Activated CD8-positive, alpha-beta T cell treated with anti-CD3 and anti-CD28 coated beads for 36 hours (primary cell): ENCODE results near the gene HIBCH. TPM values are rescaled to one million over a fixed set of nuclear protein-coding genes. Genes with fewer than 3 reads are reported as not detected.

Source experiments
- ATAC-seq: fragments of 200-7000 bp; cut with Tn5 transposase; one replicate; pipeline ENCODE4 v1.10.0; 2021; ENCODE audit warnings: mild to moderate bottlenecking, moderate library complexity
- CTCF ChIA-PET: fragments of 350-600 bp; sonication (Branson Sonifier 250); formaldehyde crosslinking; loops from one replicate; lab custom pipeline; 2021; ENCODE audit warnings: antibody characterized with exemption; lab: Charles Lee
- POLR2A ChIA-PET: fragments of 350-600 bp; sonication (Branson Sonifier 250); formaldehyde crosslinking; loops from one replicate; lab custom pipeline; 2021; ENCODE audit warnings: antibody characterized with exemption; lab: Charles Lee
- DNase-seq: peaks from one replicate; pipeline ENCODE4 v3.0.0-alpha.2; 2020
- H3K27ac Mint-ChIP-seq: one replicate; pipeline ENCODE4 v1.8.0; 2021; ENCODE audit warnings: mild to moderate bottlenecking, mixed read lengths
- H3K27me3 Mint-ChIP-seq: one replicate; pipeline ENCODE4 v1.8.0; 2021; ENCODE audit warnings: mixed read lengths
- H3K36me3 Mint-ChIP-seq: one replicate; pipeline ENCODE4 v1.8.0; 2021; ENCODE audit warnings: low read depth, mixed read lengths
- H3K4me1 Mint-ChIP-seq: one replicate; pipeline ENCODE4 v1.8.0; 2021; ENCODE audit warnings: low read depth, mixed read lengths
- H3K4me3 Mint-ChIP-seq: one replicate; pipeline ENCODE4 v1.8.0; 2021; ENCODE audit warnings: mild to moderate bottlenecking, moderate library complexity, mixed read lengths
- H3K9me3 Mint-ChIP-seq: one replicate; pipeline ENCODE4 v1.8.0; 2021; ENCODE audit warnings: mixed read lengths
- intact Hi-C: fragments of 100-400 bp; cut with micrococcal nuclease; formaldehyde crosslinking; loops from one replicate; pipeline ENCODE4 v1.10.0; 2022
- total RNA-seq, 2 experiments: library from RNA; stranded (reverse); gene quantifications; one replicate each; pipeline ENCODE4 v1.2.3, GENCODE V29; 2021
- TF ChIP-seq, protein P1 (sequence below): fragments of 200-600 bp; IDR thresholded peaks from one replicate; pipeline ENCODE4 v1.8.0; 2022; ENCODE audit warnings: antibody characterized with exemption, mild to moderate bottlenecking

The HIBCH gene
- total RNA-seq, 2 experiments from 2014 or later = 17.6 to 19.3 TPM

DNA sequence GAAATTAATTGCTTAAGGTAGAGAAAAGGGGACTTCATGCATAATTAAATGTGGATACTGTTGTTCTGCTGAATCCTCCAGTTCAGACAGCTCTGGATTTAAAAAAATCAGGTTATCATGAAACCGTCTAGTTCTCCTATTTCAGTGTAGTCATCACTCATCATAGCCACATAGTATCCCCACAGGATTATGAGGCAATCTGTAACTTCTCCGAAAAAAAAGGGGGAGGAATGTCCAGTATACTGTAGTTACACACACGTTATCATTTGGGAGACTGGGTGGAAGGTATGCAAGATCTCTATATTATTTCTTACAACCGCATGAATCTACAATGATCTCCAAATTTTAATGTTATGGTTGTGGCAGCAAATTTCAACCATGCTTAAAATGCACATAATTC is 114.0 kb downstream of the HIBCH start:
- intact Hi-C loops = no loop called here
- H3K36me3 Mint-ChIP-seq = peaks cover 16% of the 10 kb centered on the region
- CTCF ChIA-PET = interaction anchor here (1.3 kb wide), 1 partner anchor 9 kb away, joined by 3 read pairs; no protein-coding TSS in a partner anchor
- no peak overlapping the region for H3K27ac Mint-ChIP-seq
- no peaks in the 10 kb centered on the region for H3K4me1 Mint-ChIP-seq
- no peaks in the 10 kb centered on the region for H3K27me3 Mint-ChIP-seq
- H3K4me3 Mint-ChIP-seq = no peak overlapping the region
- TF ChIP-seq, protein P1, sequence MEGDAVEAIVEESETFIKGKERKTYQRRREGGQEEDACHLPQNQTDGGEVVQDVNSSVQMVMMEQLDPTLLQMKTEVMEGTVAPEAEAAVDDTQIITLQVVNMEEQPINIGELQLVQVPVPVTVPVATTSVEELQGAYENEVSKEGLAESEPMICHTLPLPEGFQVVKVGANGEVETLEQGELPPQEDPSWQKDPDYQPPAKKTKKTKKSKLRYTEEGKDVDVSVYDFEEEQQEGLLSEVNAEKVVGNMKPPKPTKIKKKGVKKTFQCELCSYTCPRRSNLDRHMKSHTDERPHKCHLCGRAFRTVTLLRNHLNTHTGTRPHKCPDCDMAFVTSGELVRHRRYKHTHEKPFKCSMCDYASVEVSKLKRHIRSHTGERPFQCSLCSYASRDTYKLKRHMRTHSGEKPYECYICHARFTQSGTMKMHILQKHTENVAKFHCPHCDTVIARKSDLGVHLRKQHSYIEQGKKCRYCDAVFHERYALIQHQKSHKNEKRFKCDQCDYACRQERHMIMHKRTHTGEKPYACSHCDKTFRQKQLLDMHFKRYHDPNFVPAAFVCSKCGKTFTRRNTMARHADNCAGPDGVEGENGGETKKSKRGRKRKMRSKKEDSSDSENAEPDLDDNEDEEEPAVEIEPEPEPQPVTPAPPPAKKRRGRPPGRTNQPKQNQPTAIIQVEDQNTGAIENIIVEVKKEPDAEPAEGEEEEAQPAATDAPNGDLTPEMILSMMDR = no peak
- no peaks in the 10 kb centered on the region for H3K9me3 Mint-ChIP-seq
- ATAC-seq (no peak), DNase-seq (no peak)
- POLR2A ChIA-PET = no interaction called here

DNA sequence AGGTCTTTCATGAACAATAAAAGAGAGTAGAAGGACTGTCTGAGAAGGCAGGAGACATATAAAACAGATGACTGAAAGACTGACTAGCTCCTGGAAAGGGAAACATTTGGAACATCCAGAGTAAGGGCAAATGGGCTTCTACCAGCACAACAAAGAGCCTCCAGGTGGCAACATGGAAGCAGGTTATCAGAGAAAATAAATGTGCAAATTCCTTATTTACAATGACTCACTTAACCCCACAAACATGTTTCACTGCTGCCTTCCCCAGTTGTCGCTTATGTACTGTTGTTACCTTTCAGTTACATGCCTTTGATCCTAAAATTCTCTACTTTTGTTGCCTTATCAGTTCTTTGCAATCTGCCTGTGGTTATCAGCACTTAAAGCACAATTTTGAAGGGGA is 117.0 kb downstream of the HIBCH start:
- CTCF ChIA-PET = no interaction called here
- Mint-ChIP-seq H3K4me1 (no peaks in the 10 kb centered on the region), H3K27ac (no peak overlapping the region)

DNA sequence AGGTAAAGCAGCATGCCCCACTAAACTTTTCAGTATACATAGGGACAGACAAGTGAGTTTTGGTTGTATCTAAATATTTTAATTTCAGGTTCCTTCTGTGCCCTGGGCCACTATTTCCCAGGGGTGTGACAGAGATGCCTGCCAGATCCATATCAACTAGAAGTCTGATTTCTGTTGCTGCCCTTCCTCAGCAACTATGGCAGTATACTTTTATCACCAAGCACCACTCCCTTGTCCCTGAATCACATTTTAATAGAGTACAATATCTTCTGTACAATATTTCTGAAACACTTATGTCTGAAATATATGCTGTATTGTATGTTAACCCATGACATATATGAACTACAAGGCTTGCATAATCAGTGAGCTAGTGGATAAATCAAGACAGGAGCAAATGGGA is 117.6 kb downstream of the HIBCH start:
- POLR2A ChIA-PET = no interaction called here
- CTCF ChIA-PET = no interaction called here
- Mint-ChIP-seq H3K36me3 (peaks cover 40% of the 10 kb centered on the region), H3K4me1 (no peaks in the 10 kb centered on the region), H3K27ac (no peak overlapping the region), H3K9me3 (no peaks in the 10 kb centered on the region), H3K27me3 (no peaks in the 10 kb centered on the region), H3K4me3 (no peak overlapping the region)
- DNase-seq = no peak
- no peak for ATAC-seq
- intact Hi-C loops = no loop called here
- TF ChIP-seq, protein P1 = no peak

More for the DNA sequence above, 117.0 kb downstream of the HIBCH start:
- DNase-seq = no peak
- ATAC-seq = no peak
- H3K27me3 Mint-ChIP-seq = no peaks in the 10 kb centered on the region
- TF ChIP-seq, protein P1 = no peak
- no peaks in the 10 kb centered on the region for H3K9me3 Mint-ChIP-seq
- peaks cover 40% of the 10 kb centered on the region for H3K36me3 Mint-ChIP-seq
- intact Hi-C loops = no loop called here
- H3K4me3 Mint-ChIP-seq = no peak overlapping the region
- POLR2A ChIA-PET = no interaction called here

DNA sequence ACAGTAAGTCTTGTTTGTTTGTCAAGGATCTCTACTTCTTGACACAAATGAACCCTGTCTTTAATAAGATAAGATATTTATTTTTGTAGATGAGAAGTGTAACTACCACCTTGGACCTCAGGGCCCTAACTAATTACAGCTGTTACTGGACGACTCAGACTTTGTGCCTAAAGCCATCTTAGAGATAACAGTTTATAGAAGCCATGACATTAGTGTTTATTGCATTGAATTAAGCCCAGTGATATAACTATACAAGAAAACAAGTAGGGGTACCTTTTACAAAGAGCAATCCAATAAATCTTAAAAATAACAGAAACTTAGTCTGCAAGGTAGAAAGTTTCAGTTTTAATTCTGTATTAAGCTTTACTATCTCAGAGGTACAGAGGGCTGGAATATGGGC is 119.0 kb downstream of the HIBCH start:
- ChIA-PET POLR2A (no interaction called here), CTCF (interaction anchor here (0.6 kb wide), 1 partner anchor 21 kb away, joined by 3 read pairs; no protein-coding TSS in a partner anchor)
- TF ChIP-seq, protein P1 = no peak
- Mint-ChIP-seq H3K4me1 (no peaks in the 10 kb centered on the region), H3K4me3 (no peak overlapping the region), H3K36me3 (peaks cover 40% of the 10 kb centered on the region), H3K27me3 (no peaks in the 10 kb centered on the region), H3K27ac (no peak overlapping the region), H3K9me3 (no peaks in the 10 kb centered on the region)
- intact Hi-C loops = no loop called here
- no peak for DNase-seq
- ATAC-seq = no peak

DNA sequence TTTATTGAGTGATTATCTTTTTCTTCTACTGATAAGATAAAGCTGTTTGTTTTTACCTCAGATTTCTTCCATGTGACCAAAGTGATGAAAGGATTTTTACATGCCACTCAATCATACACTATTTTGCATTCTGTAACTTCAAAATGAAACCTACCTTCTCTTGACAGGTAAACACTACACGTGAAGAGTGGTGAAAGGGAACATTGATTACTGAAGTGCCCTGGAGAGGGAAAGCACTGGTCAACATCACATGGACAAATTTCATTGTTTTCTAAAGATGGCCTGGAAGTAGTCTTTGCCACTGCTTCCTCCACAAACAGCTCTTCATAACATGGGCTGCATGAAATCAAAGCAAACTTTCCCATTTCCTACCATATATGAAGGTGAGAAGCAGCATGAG is 120.1 kb downstream of the HIBCH start:
- no peak overlapping the region for H3K27ac Mint-ChIP-seq
- POLR2A ChIA-PET = no interaction called here
- H3K4me1 Mint-ChIP-seq = no peaks in the 10 kb centered on the region
- no peak overlapping the region for H3K4me3 Mint-ChIP-seq
- H3K36me3 Mint-ChIP-seq = peaks cover 36% of the 10 kb centered on the region
- CTCF ChIA-PET = no interaction called here
- no peak for ATAC-seq
- no peaks in the 10 kb centered on the region for H3K9me3 Mint-ChIP-seq
- TF ChIP-seq, protein P1 = no peak
- no peak for DNase-seq
- no peaks in the 10 kb centered on the region for H3K27me3 Mint-ChIP-seq
- intact Hi-C loops = no loop called here
